GM18508 (cell line): ENCODE measurements around the gene DENND1C.
A peak's percentile ranks its signal among the peaks of the same experiment; 100 is the strongest.

Source experiments
- ATAC-seq: cut with Tn5 transposase; IDR thresholded peaks from one replicate; pipeline ENCODE4 v1.9.1; 2021; ENCODE audit warnings: moderate number of reproducible peaks; ENCODE audit not compliant: insufficient read depth, unreplicated experiment

DENND1C gene

DNA sequence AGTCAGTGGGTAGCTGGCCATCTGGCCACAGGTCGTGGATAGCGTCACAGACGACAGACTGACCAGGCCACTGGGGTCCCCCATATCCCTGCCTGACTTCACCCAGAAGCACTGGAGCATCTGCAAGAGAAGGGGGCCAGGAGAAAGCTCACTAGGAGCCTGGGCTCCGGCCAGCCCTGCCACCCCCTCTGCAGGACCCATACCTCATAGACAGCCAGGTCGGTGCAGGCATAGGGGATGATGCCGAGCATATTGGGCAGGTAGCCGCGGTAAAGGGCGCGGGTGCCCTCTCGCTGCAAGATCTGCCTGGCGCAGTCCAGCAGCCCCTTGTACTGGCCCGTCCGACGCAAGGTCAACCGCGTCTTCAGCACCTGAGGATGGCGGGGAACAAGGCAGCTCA lies 54.5 kb downstream of the DENND1C start:
- no peak for ATAC-seq

DNA sequence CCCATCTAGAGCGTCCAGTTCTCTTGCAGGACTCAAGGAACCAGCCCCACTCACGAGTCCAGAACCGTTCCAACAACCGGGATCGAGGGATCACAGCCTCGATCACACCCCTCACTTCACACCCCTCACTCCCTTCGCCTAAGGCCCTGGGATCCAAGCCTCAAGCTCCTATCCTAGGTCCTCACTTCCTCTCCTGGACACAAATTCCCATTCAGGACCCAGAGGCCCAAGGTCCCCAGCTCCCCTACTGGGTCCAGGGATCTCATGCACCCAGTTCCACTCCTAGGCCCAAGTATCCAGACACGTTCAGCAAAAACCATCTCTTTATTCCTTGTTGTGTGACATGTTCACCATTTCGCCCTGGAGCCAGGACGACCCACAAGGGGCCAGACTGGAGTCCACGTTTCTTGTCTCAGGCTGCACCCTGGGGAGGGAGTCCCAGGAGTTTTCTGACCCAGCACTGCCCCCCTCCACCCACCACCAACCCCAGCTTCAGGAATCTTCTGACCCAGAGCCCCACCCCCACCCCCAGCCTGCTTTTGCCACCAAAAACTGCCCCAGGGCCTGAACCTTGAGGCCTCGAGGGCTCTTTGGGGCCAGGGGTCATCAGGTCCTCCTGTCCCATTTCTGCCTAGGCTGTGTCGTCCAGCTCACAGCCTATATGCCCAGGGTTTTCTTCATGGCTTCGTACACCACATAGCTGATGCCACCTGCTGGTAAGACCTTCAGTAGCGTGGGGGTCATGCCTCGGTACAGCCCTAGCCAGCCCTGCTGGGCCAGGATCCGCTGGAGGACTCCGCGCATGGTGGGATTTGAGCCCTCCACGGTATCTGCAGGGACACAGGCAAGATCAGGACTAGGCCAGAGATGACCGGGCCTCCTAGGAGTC lies 55.6 kb downstream of the DENND1C start:
- no peak for ATAC-seq

DNA sequence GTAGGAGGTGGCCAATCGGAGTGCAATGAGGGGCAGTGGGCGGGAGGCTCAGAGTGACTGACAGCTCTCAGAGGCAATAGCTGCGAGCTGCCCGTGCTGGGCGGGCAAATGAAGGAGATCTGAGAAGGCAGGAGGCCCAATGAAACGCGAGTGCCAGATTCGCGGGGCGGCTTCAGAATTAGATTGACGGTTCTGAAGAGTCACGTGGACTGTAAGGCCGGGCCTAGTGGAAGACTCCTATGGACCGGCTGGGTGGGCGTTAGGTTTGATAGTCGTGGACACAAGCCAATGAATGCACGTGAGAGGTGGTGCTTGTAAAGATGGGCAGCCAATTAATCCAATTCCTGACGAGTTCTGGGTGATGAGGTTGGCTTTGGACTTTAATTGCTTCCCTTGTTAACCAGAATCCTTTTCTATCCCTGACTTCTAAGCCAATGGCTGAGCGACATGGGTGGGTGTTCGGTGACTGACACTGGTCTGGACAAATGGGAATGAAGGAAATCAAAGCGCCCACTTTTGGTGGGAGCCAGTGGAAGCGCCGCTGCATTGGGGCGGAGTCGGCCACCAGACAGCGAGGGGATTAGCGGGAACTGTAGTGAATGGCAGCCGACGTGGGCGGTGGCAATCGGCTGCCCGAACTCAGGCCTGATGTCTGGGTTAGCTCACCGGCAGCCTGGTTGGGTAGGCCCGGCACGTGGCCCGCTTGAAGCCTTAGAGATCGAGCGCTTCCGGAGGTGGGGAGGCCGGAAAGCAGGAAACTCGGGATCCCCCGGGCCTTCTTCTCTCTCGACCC lies 56.5 kb downstream of the DENND1C start:
- ATAC-seq, result peak; percentile 72

DNA sequence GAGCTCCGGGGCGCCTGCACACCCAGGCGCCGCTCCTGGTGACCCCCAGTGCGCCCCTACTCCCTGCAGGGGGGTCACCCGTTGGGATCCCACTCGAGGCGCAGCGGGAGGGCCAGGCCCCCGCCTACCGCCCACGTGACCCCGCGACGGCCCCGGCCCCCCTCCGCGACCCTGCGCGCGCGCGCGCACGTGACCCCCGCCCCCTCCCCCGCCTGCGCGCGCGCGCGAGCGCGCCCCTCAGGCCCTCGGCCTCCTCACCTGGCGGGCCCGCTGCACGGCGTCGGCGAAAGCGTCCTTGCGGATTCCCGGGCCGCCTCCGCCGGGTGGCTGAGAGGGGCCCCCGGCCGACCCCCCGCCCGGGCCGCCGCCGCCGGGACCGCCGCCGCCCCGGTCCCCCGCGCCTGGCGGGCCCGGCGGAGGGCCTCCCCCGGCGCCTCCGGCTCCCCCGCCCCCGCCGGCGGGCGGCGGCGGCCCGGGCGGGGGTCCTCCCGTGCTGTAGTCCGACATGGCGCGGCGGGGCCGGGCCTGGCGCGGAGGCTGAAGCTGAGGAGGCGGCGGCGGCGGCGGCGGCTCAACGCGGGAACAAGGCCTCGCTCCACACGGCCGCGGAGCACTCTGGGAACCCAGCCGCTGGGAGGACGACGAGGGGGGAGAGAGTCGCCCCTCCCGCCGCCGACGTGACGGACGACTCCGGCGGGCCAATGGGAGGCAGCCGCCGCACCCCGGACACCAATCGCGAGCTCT lies 57.2 kb downstream of the DENND1C start, which contains the start of gene KHSRP:
Gene KHSRP (minus strand): TSS at position 617 of the 744 bp plus-strand sequence. CDS start 110 bp downstream, at position 507.
- no peak for ATAC-seq

DNA sequence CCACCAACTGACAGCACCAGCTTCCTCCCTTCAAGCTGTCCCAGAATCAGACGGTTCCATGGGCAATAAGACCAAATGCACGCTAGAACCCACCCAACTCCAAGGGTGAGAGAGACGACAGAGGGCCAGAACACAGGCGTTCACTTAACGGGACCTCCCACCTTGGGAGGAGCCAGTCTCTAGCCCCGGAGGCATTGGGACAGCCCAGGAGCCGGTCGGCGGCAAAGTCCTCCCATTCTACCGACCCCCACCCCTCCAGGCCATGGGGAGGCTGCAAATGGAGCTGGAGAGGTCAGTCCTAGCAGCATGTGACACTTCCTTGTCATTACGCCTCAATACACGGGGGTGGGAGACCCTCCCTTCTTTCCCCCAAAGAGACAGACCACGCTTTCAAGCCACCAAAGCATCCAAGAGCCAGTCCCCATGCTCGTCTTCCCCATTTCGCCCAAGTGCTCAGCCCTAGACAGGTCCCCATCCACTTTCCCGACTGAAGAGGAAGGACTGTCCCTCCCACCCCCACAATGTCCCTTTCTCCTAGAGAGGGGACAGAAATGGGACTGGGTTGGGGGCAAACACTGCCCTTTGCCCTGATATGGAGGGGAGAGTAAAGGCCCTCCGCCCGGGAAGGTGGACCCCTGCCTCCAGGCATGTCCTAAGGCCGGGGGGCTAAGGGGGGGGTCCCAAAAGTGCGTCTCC lies 57.9 kb downstream of the DENND1C start:
- ATAC-seq, result no peak

DNA sequence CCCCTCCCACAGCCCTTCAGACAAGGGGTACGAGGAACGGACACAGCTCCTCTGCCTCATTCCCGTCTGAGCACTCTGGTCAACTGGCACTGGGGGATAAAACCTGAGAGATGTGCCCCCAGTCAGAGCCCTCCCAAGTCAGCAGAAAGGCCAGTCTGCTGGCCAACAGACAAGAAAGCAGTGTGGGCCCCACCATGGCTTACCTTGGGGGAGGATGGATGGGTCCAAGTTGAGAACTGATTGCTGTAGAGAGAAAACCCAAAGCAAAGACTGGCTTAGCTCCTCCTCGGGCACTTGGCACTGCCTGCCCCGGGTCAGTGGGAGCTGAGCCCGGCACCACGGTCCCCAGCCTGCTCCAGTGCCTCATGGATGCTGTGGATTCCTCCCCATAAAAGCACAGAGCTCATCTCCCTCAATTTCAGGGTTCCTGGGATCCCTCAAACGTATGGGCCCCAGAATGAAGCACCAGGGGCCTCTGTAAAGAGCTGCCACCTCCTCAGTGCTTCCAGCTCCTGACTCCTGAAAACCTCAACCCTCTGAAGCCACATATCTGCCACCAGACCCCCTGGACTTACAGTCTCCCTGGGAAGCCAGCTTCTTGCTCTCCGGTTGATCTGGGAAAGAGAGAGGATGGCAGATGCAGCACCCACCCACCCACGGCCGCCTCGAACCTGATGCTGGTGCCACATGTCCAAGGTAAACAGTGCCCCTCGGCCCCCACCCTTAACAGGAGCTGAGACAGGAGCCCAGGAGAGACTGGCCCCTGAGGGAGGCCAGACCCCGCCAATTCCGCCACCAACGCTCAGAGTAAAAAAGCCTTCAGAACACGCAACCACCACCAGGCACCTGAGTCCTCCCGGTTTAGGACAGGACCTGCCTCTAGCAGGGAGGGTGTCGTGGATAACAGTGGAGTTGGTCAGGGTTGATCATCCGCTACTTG lies 60.2 kb downstream of the DENND1C start:
- no peak for ATAC-seq

DNA sequence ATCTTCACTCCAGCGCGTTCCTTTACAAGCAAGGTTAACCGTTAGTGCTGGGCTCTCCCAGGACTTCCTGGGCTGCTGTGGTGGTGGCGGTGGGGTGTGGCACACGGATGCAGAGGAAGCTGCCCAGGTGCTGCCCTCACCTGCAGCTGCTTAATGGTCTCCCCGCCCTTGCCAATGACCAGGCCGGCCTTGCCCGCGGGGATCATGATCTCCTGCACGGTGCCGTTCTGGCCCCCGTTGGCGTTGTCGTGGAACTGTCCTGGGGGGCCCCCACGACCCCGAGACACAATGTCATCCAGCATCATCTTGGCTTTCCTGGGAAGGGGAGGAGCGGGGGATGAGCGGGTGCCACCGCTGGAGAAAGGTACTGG lies 63.0 kb downstream of the DENND1C start:
- ATAC-seq, result no peak

DNA sequence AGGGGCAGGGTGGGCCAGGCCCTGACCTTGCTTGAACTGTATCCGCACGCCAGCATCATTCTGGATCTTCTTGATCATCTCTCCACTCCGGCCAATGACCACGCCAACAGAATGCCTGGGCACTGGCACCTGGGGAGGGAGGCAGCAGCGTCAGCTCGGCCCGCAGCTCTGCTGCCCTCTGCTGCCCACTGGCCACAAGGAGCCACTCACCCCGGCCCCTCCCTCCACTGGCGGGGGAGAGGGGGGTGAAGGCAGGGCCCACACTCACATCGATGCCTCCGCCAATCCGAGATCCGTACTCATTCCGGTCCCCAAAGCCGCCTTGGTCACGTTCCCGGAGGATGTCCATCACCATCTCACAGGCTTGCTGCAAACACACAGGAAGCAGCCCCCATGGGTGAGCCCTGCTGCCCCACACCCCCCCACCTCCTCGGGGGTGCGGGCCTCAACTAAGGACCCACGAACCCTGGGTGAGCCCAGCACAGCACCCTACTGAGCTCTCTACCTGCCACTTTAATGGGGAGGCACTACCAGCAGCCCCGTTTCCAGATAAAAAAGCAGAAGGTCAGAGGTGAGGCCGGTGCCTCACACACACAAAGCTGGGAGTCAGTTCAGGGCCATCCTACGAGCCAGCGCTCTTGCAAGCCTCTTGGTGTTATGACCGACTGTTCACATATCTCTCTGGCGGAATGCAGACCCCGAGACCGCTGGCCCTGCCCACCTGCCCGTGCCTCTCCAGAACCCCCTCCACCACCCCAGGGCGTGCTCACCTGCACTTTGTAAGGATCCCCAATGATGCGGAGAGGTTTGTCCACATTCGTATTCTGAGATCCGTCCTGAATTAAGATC lies 63.6 kb downstream of the DENND1C start:
- no peak for ATAC-seq
